PC-9 (cell line): ENCODE data around the gene ARMH1. TPM values are rescaled to one million over a fixed set of nuclear protein-coding genes. Genes with fewer than 3 reads are reported as not detected.

ENCODE experiments used
- BruUV-seq: library from RNA; stranded (reverse); fragments of 400-500 nt; replicated peaks from 2 replicates; lab custom pipeline; 2021; lab: Mats Ljungman, UMichigan
- CTCF ChIA-PET: fragments of 300-600 bp; sonication (Branson Sonifier 250); formaldehyde crosslinking; loops from one replicate; lab custom pipeline; 2022; ENCODE audit warnings: antibody characterized with exemption; lab: Charles Lee
- POLR2A ChIA-PET: fragments of 300-600 bp; sonication (Branson Sonifier 250); formaldehyde crosslinking; loops from one replicate; lab custom pipeline; 2022; ENCODE audit warnings: antibody characterized with exemption; ENCODE audit not compliant: unreplicated experiment; lab: Charles Lee
- DNase-seq, 2 experiments: peaks; one replicate each; pipeline versions ENCODE4 v3.0.0 to v3.0.0-alpha.2; 2015 to 2022; ENCODE audit warnings: mixed read lengths in 1 of 2
- H2AFZ ChIP-seq: fragments of 200-600 bp; sonication (generic); 2 replicates; pipeline ENCODE4 v1.8.1; 2017; ENCODE audit warnings: antibody characterized with exemption
- H3F3A ChIP-seq: fragments of 200-600 bp; sonication (generic); 2 replicates; pipeline ENCODE4 v1.8.1; 2017; ENCODE audit warnings: antibody characterized with exemption, mild to moderate bottlenecking, low read depth; ENCODE audit not compliant: insufficient read depth
- H3K27ac ChIP-seq: fragments of 200-600 bp; sonication (generic); 2 replicates; pipeline ENCODE4 v1.6.1; 2016; ENCODE audit warnings: mixed run types
- H3K27me3 ChIP-seq: fragments of 200-600 bp; sonication (generic); 2 replicates; pipeline ENCODE4 v1.6.1; 2016; ENCODE audit warnings: low read depth, mixed run types; ENCODE audit not compliant: insufficient read depth
- H3K36me3 ChIP-seq: fragments of 200-600 bp; sonication (generic); 2 replicates; pipeline ENCODE4 v1.6.1; 2016; ENCODE audit warnings: low read depth, mixed run types
- H3K4me1 ChIP-seq: fragments of 200-600 bp; sonication (generic); replicated peaks from 2 replicates; pipeline ENCODE4 v1.6.1; 2016; ENCODE audit warnings: mixed run types; ENCODE audit not compliant: insufficient read depth
- H3K4me2 ChIP-seq: fragments of 200-600 bp; sonication (generic); 2 replicates; pipeline ENCODE4 v1.6.1; 2017; ENCODE audit warnings: mixed run types
- H3K4me3 ChIP-seq: fragments of 200-600 bp; sonication (generic); 2 replicates; pipeline ENCODE4 v1.6.1; 2016; ENCODE audit warnings: mixed run types
- H3K79me2 ChIP-seq: fragments of 200-600 bp; sonication (generic); 2 replicates; pipeline ENCODE4 v1.6.1; 2017; ENCODE audit warnings: low read depth, mixed run types
- H3K9me2 ChIP-seq: fragments of 200-600 bp; sonication (generic); 2 replicates; pipeline ENCODE4 v1.8.1; 2017; ENCODE audit warnings: mild to moderate bottlenecking; ENCODE audit not compliant: insufficient read depth
- H3K9me3 ChIP-seq: fragments of 200-600 bp; sonication (generic); 2 replicates; pipeline ENCODE4 v1.8.1; 2016; ENCODE audit warnings: low read depth; ENCODE audit not compliant: insufficient read depth
- H4K20me1 ChIP-seq: fragments of 200-600 bp; sonication (generic); 2 replicates; pipeline ENCODE4 v1.8.1; 2017; ENCODE audit not compliant: insufficient read depth
- EZH2 ChIP-seq: fragments of 200-600 bp; sonication (generic); IDR thresholded peaks from 2 replicates; pipeline ENCODE4 v1.8.0; 2017; ENCODE audit warnings: antibody characterized with exemption, low read depth
- intact Hi-C: fragments of 100-400 bp; cut with micrococcal nuclease; formaldehyde crosslinking; loops from one replicate; pipeline ENCODE4 v1.10.0; 2022; ENCODE audit not compliant: unreplicated experiment
- total RNA-seq: library from RNA; stranded (reverse); gene quantifications from 2 replicates; pipeline ENCODE4 v1.2.3, GENCODE V29; 2021
- TF ChIP-seq, protein P1 (sequence below): fragments of 200-600 bp; sonication (generic); conservative IDR thresholded peaks from 2 replicates; pipeline ENCODE4 v1.6.1; 2017; ENCODE audit warnings: mixed run types, antibody characterized with exemption, mild to moderate bottlenecking, moderate library complexity

Gene ARMH1
- total RNA-seq, 1 experiment from 2014 or later, result 16.9 TPM

DNA sequence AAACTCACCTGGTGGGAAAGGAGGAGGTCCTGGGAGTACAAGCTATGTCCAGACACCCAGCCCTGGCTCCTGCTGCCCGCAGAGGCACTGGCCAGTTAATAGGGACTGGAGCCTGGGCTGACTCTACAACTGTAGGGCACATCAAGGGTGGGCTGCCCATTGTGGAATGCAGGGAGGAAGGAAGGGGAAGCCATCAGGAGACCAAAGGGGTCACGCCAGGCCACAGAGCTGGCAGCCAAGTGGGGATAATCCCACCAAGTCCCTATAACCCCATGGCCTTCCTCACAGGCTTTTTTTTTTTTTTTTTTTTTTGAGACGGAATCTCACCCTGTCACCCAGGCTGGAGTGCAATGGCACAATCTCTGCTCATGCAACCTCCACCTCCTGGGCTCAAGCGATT lies 14.9 kb upstream of the ARMH1 start:
- Histone ChIP-seq H3K9me2 (no peaks in the 10 kb centered on the region), H3K4me3 (no peak overlapping the region), H3K79me2 (no peaks in the 10 kb centered on the region), H4K20me1 (no peaks in the 10 kb centered on the region), H3F3A (no peaks in the 10 kb centered on the region; the same call in 1 of the 2 replicates), H3K4me2 (no peak overlapping the region), H3K27me3 (no peaks in the 10 kb centered on the region), H3K27ac (no peak overlapping the region), H3K9me3 (no peaks in the 10 kb centered on the region), H2AFZ (no peak overlapping the region), H3K36me3 (no peaks in the 10 kb centered on the region), H3K4me1 (no peaks in the 10 kb centered on the region)
- intact Hi-C loops, result no loop called here
- TF ChIP-seq EZH2, result no peak
- TF ChIP-seq, protein P1, sequence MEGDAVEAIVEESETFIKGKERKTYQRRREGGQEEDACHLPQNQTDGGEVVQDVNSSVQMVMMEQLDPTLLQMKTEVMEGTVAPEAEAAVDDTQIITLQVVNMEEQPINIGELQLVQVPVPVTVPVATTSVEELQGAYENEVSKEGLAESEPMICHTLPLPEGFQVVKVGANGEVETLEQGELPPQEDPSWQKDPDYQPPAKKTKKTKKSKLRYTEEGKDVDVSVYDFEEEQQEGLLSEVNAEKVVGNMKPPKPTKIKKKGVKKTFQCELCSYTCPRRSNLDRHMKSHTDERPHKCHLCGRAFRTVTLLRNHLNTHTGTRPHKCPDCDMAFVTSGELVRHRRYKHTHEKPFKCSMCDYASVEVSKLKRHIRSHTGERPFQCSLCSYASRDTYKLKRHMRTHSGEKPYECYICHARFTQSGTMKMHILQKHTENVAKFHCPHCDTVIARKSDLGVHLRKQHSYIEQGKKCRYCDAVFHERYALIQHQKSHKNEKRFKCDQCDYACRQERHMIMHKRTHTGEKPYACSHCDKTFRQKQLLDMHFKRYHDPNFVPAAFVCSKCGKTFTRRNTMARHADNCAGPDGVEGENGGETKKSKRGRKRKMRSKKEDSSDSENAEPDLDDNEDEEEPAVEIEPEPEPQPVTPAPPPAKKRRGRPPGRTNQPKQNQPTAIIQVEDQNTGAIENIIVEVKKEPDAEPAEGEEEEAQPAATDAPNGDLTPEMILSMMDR, result no peak
- peak in 1 of 2 experiments; percentile 3 for DNase-seq
- no TSS peak for BruUV-seq
- ChIA-PET CTCF (interaction anchor here (0.6 kb wide), 1 partner anchor 1817 kb away, joined by 5 read pairs; no protein-coding TSS in a partner anchor), POLR2A (no interaction called here)

DNA sequence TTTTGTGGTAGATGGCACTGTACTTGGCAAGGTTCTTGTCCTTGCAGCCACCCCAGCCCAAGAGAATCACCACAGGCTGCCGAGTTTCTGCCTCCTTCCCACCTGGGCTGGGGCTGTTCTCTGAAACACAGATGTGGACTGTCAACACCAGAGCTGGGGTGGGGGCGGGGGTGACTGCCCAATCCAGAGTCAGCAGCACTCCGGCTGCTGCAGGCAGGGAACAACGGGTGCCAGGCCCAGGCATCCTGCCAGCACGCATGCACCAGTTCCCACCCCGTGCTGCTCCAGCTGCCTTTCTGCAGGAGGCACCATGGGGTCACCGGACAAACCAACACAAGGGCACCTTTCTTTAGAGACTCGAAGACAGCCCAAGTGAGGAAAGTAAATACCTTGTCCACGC lies 14.3 kb upstream of the ARMH1 start:
- no TSS peak for BruUV-seq
- ChIA-PET CTCF (interaction anchor here (0.6 to 0.7 kb wide), 2 partner anchors 11 to 1818 kb away, joined by 4 to 5 read pairs; no protein-coding TSS in a partner anchor), POLR2A (interaction anchor here (0.6 kb wide), 1 partner anchor 8 kb away, joined by 7 read pairs; no protein-coding TSS in a partner anchor)
- Histone ChIP-seq H3K27me3 (no peaks in the 10 kb centered on the region), H3K4me1 (no peaks in the 10 kb centered on the region), H3K27ac (no peak overlapping the region), H4K20me1 (no peaks in the 10 kb centered on the region), H3K9me3 (no peaks in the 10 kb centered on the region), H3K9me2 (no peaks in the 10 kb centered on the region), H2AFZ (no peak overlapping the region), H3K4me3 (no peak overlapping the region), H3F3A (no peaks in the 10 kb centered on the region; the same call in 1 of the 2 replicates), H3K36me3 (no peaks in the 10 kb centered on the region), H3K4me2 (no peak overlapping the region), H3K79me2 (no peaks in the 10 kb centered on the region)
- DNase-seq, result peak in 1 of 2 experiments; percentile 17
- TF ChIP-seq, protein P1, result no peak
- no peak for TF ChIP-seq EZH2
- intact Hi-C loops, result no loop called here

DNA sequence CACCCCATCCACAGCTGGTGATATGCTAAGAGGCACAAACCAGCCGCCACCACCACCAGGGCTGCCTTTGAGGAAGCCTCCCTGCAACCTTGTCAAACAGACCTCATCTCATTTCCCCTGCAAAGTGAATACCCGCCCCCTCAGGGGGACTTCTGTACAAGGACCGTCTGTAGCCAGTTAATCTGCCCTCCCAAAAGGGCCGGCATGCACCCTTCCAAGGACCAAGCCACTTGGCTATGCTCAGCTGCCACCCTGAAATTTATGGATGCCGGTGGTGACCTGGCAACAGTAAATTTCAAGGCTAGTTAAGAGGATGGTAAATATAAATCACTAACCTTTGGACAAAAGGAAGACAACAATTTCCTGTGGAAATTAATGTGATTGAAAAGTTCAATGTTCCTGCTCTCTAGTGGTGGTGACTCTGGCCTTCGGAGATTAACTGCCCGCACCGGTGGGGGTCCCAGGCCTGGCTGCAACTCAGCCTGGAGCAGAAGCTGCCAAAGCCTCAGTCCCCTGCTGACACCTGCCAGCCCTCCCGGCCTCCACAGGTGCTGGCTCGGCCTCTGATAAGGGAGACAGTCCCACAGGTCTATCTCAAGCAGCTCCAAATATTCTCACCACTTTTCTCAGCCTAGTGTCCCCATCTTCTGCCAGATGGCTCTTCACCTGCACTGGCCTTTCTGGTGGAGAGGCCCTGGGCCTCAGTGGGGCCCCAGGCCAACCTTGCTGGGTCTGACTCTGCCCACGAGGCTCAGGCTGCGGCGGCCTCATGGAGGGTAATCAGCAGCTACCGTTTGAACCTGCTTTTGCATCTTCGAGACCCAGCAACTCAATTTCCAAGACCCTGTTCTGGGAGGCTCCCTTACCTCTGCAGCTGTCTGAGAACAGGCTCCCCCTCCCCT lies 12.5 kb upstream of the ARMH1 start:
- no peak overlapping the region for H3K4me2 ChIP-seq
- no peaks in the 10 kb centered on the region for H3F3A ChIP-seq
- no peaks in the 10 kb centered on the region for H3K79me2 ChIP-seq
- no peaks in the 10 kb centered on the region for H3K4me1 ChIP-seq
- no peaks in the 10 kb centered on the region for H3K9me3 ChIP-seq
- no peaks in the 10 kb centered on the region for H3K9me2 ChIP-seq
- DNase-seq, result peak in 1 of 2 experiments; percentile 10
- no peak overlapping the region for H3K27ac ChIP-seq
- intact Hi-C loops, result no loop called here
- H3K27me3 ChIP-seq, result no peaks in the 10 kb centered on the region
- ChIA-PET POLR2A (no interaction called here), CTCF (interaction anchor here (0.6 kb wide), 1 partner anchor 64 kb away, joined by 9 read pairs; no protein-coding TSS in a partner anchor)
- H3K36me3 ChIP-seq, result no peaks in the 10 kb centered on the region
- H2AFZ ChIP-seq, result no peak overlapping the region
- no peaks in the 10 kb centered on the region for H4K20me1 ChIP-seq
- TF ChIP-seq EZH2, result no peak
- TF ChIP-seq, protein P1, result no peak
- no TSS peak for BruUV-seq
- no peak overlapping the region for H3K4me3 ChIP-seq
